ENCODE data around the gene PBX3. TPM values are rescaled to one million over a fixed set of nuclear protein-coding genes. Genes with fewer than 3 reads are reported as not detected.

Gene PBX3
- polyA plus RNA-seq, 1 donor (not counting 4 experiments of a cell fraction or from before 2014, with no cell fraction given): 26.3 TPM

- Histone ChIP-seq H3K27ac (ENCODE audit: control insufficient read depth, insufficient read depth, low read length) (no peak overlapping the region), H3K9ac (ENCODE audit: control insufficient read depth, extremely low read depth, insufficient read depth, low read length) (no peak overlapping the region), H3K36me3 (ENCODE audit: control insufficient read depth in 2 of 2, extremely low read depth in 1 of 2, insufficient read depth in 2 of 2, low read length in 2 of 2) (no peaks in the 10 kb centered on the region), H3K9me3 (ENCODE audit: control insufficient read depth, low read depth, low read length) (no peaks in the 10 kb centered on the region), H2AFZ (ENCODE audit: control insufficient read depth, low read length) (no peak overlapping the region), H3K4me1 (ENCODE audit: control insufficient read depth, extremely low read depth, insufficient read depth, low read length) (no peaks in the 10 kb centered on the region), H3K4me2 (ENCODE audit: control insufficient read depth, extremely low read depth, insufficient read depth, low read depth, low read length) (no peak overlapping the region), H3K4me3 (ENCODE audit: control insufficient read depth in 2 of 3, extremely low read depth in 1 of 3, insufficient read depth in 2 of 3, low read depth in 1 of 3, low read length in 3 of 3) (no peak overlapping the region), H3K27me3 (ENCODE audit: control insufficient read depth, extremely low read depth, insufficient read depth, low read length) (no peaks in the 10 kb centered on the region), H3K79me2 (ENCODE audit: control insufficient read depth, insufficient read depth, low read length) (no peaks in the 10 kb centered on the region), H4K20me1 (ENCODE audit: control insufficient read depth, extremely low read depth, insufficient read depth, low read length) (no peaks in the 10 kb centered on the region), H3K9me1 (ENCODE audit: control insufficient read depth, extremely low read depth, insufficient read depth, low read length) (no peaks in the 10 kb centered on the region)
- no peak for TF ChIP-seq EZH2 (IDR thresholded peaks at IDR 0.05; ENCODE audit: low read length)
- no peak for TF ChIP-seq CTCF (optimal IDR thresholded peaks at IDR 0.05 in 1 of 3, IDR thresholded peaks at IDR 0.05 in 1 of 3, conservative IDR thresholded peaks at IDR 0.05 in 1 of 3; ENCODE audit: extremely low read depth in 1 of 3, insufficient read depth in 2 of 3, low read length in 3 of 3)
- no peak for FAIRE-seq
- dilution Hi-C loops (cut with MboI; ENCODE audit: extremely low pct_ligation_motif_present, low sequenced_read_pairs): no loop called here
- DNase-seq (ENCODE audit: low read depth, low spot score): no peak
These were observed 267.6 kb downstream of the PBX3 start for GRCh38 chr9:126014726-126015125.

GRCh38 chr9:126015424-126015823, 268.3 kb downstream of the PBX3 start:
- dilution Hi-C loops (cut with MboI; ENCODE audit: extremely low pct_ligation_motif_present, low sequenced_read_pairs): no loop called here
- TF ChIP-seq EZH2 (IDR thresholded peaks at IDR 0.05; ENCODE audit: low read length): no peak
- no peak for TF ChIP-seq CTCF (optimal IDR thresholded peaks at IDR 0.05 in 1 of 3, IDR thresholded peaks at IDR 0.05 in 1 of 3, conservative IDR thresholded peaks at IDR 0.05 in 1 of 3; ENCODE audit: extremely low read depth in 1 of 3, insufficient read depth in 2 of 3, low read length in 3 of 3)
- Histone ChIP-seq H3K9me1 (ENCODE audit: control insufficient read depth, extremely low read depth, insufficient read depth, low read length) (no peaks in the 10 kb centered on the region), H3K27ac (ENCODE audit: control insufficient read depth, insufficient read depth, low read length) (no peak overlapping the region), H3K4me2 (ENCODE audit: control insufficient read depth, extremely low read depth, insufficient read depth, low read depth, low read length) (no peak overlapping the region), H2AFZ (ENCODE audit: control insufficient read depth, low read length) (no peak overlapping the region), H3K4me1 (ENCODE audit: control insufficient read depth, extremely low read depth, insufficient read depth, low read length) (no peaks in the 10 kb centered on the region), H3K27me3 (ENCODE audit: control insufficient read depth, extremely low read depth, insufficient read depth, low read length) (no peaks in the 10 kb centered on the region), H4K20me1 (ENCODE audit: control insufficient read depth, extremely low read depth, insufficient read depth, low read length) (no peaks in the 10 kb centered on the region), H3K9me3 (ENCODE audit: control insufficient read depth, low read depth, low read length) (no peaks in the 10 kb centered on the region), H3K4me3 (ENCODE audit: control insufficient read depth in 2 of 3, extremely low read depth in 1 of 3, insufficient read depth in 2 of 3, low read depth in 1 of 3, low read length in 3 of 3) (no peak overlapping the region), H3K36me3 (ENCODE audit: control insufficient read depth in 2 of 2, extremely low read depth in 1 of 2, insufficient read depth in 2 of 2, low read length in 2 of 2) (no peaks in the 10 kb centered on the region), H3K79me2 (ENCODE audit: control insufficient read depth, insufficient read depth, low read length) (no peaks in the 10 kb centered on the region), H3K9ac (ENCODE audit: control insufficient read depth, extremely low read depth, insufficient read depth, low read length) (no peak overlapping the region)
- FAIRE-seq: no peak
- no peak for DNase-seq (ENCODE audit: low read depth, low spot score)
